CD4-positive, alpha-beta T cell treated with Interleukin-2 at 100 ng/mL for 4 hours (primary cell): Measurements from ENCODE around the gene PISD.
"Not testable (repeated sequence)": the region's sequence is repeated elsewhere in the genome, so short reads cannot be mapped to it uniquely, and the experiment has no call there.

ENCODE experiments used
- DNase-seq: peaks from one replicate; pipeline ENCODE4 v3.0.0-alpha.2; 2020; ENCODE audit warnings: low spot score

Gene PISD

GRCh38 chr22:31607696-31608095, 54.3 kb downstream of the PISD start:
- DNase-seq, result no peak

GRCh38 chr22:31605851-31606585, 56.0 kb downstream of the PISD start:
- no peak for DNase-seq

DNA sequence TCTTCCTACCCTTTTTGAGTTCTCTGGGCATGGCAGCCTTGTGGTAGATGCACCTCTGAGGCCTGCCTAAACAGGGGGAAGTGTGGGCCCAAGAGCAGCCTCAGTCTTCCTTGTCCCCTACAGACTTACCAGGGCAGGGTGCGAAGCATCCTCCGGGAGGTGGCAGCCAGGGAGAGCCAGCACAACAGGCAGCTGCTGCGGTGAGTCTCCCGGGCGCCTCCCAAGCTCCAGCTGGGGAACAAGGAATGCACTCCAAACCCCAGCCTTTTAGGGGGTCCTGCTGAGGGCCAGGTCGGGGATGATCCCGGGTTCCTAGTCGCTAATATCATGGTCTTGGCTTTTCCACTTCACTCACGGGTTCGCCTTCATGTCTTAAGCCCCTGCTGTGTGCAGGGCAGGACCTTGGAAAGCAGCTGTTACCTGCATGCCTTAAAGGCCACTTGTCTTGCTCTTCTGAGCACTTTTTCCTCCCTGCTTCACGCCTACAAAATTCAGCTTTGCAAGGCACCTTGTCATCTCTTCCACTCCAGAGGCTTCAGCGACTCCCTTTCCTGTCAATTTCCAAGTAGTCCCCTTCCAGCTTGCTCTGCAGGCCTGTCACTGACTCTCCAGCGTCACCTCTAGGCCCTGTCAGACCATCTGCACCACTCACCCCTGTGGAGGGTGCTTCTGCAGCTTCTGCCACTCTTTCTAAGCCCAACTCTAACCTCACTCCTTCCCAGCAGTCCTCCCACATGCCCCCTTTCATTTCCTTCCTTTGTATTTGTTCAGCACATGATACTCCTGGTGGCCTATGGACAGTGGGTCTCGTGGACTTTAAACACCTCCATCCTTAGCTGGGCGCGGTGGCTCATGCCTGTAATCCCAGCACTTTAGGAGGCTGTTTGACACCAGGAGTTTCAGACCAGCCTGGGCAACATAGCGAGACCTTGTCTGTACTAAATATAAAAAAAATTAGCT, 57.0 kb downstream of the PISD start:
- DNase-seq, result no peak

GRCh38 chr22:31604137-31604705, 57.8 kb downstream of the PISD start:
- no peak for DNase-seq

DNA sequence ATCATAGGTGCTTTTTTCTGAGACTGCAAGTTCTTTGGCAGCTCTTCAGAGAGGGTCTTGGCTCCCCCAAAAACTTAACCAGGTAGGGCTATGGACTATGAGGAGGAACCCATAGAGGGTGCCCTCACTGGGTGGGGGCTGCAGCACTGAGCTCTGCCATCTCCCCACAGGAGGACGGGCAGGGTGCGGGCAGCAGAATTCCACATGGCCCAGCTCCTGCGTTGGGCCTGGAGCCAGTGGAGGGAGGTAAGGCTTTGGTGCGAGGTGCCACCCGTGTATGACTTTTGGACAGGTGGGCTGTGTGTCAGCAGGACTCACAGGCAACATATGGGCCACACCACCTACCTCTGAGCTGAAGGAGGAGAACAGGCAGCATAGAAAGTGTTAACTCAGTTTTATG, 58.4 kb downstream of the PISD start:
- no peak for DNase-seq

GRCh38 chr22:31603081-31603525, 58.9 kb downstream of the PISD start:
- no peak for DNase-seq

DNA sequence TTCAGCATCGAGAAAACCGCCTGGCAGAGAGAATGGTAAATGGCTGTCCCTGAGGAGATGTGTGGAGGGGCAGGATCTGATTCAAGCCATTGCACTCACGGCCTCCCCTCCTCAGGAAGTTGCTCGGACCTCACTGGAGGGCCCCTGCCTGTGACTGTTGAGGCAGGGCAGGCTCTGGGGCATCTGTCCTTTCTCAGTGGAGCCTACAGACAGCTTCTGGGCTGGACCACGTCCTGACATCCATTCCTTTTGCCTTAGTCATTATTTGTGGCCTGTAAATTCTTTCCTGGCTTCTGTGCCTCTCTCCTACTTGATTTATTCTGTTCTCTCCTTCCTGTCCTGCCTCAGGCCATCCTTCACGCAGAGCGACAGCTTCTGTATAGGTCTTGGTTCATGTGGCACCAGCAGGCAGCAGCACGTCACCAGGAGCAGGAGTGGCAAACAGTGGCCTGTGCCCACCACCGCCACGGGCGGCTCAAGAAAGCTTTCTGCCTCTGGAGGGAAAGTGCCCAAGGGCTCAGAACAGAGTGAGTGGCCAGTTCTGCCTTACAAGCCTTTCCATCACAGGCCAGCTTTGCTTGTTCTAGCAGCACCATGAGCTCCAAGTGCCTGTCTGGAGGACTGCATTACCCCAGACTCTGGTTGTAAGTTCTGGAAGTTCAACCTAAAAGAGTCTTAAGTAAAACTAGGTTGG, 59.6 kb downstream of the PISD start:
- DNase-seq, result no peak

DNA sequence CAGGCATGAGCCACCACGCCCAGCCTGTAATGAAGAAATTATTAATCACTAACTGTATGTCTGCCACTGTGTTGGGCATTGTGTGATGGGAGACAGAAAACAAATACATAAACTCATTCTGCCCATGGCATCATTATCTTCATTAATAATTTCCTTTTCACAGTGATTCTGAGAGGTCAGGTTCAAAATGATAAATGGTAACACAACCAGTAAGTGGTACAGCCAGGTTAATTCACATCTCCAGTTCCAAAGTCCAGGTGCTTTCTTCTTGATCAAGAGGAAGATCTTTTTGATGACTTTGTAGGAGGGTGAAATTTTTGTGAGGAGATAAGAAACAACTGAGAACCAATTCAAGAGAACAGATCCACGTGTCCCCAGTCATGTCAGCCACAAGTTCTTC, 66.7 kb downstream of the PISD start:
- DNase-seq, result no peak

GRCh38 chr22:31590161-31590560, 71.9 kb downstream of the PISD start:
- DNase-seq, result not testable (repeated sequence)

DNA sequence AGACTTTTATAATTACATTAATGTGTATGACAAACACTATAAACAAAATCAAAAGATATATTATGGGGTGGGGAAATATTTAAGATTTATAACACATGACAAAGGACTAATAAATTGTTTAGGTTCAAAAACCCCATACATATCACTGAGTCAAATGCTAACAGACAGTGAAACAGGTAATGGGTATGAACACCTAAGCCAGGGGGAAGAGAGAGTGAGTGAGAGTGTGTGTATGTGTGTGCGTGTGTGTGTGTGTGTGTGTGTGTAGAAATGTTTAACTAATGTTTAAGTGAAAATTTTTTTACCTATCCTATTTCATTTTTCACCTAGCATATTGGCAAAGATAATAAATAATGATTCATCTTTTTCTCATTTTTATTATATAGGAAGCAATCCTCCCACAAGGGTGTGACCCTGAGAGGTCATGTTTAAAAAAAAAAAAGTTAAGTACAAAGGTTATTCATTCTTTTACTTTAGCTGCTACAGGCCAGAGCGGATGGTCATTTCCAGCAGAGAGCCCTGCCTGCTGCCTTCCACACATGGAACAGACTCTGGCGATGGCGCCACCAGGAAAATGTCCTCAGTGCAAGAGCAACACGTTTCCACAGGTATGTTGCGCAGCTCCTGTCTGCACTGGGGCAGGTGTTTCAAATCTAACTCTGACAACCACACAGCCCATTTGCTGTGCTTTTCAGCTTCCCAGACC, 72.9 kb downstream of the PISD start:
- DNase-seq, result no peak

DNA sequence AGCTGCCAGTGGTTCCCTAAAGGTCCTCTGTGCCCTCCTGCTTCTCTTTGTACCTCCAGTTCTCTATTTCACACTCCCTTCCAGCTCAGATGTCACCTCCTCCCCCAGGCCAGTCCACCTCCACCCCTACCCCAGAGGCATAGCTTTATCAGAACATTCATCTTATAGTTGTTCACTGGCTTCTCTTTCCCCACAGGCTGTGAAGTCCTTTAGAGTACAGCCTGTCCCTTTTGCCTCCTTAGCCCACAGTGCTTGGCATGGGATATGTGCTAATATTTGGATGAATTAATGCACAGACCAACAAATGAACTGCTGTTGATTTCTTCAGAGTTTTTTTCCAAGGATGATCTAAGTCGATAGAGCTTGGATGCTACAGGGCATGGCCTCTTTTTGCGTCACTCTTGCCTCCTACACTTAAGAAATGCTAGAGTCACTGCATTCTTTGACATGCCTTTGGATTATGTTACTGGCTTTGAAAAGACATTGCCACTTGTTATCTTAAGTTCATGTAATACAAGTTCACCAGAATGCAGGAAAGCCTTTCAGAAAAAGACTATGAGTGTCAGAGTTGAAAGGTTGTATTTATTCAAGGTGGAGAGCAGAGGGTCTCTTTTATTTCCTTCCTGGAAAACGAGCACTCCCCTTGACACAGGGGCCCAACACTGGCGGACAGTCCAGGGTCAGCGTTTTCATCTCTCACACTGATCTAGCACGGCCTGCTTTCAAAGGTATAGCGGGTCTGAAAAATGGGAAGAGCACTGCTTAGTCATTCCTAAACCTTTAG, 75.7 kb downstream of the PISD start:
- DNase-seq, result no peak

DNA sequence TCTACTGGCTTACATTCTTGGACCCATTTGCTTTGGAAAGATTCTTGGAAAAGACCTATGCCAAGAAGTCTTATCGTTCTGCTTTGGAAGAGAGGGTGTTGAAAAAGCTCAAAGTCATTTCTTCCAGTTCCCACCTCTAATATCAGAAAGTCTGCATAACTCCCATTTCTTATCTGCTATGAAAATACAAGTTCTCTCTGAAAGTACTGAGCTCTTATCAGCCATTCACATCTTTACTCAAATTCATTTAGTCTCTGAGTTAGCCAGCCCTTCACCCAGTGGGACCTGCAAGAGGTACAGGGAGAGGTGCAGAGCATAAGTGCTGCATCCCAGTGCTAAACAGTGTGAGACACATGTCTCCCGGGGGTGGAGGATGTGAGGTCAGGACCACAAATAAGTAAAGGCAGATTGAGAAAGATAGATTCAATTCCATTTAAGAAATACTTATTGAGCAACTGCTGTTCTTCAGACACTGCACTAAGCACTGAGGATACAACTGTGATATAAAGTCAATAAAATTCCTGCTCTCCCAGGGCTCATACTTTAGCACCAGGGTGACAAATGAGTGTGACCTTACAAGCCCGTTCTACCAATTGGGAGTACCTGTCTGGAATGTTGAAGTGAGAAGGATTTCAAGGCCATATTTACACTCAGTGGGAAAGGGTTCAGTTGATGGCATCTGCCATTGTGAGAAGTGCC, 76.7 kb downstream of the PISD start:
- DNase-seq, result peak; percentile 11

- DNase-seq, result peak; percentile 15
These were observed 77.2 kb downstream of the PISD start for GRCh38 chr22:31584804-31585160.

- DNase-seq, result no peak
These were observed 78.0 kb downstream of the PISD start for GRCh38 chr22:31583861-31584485.

- no peak for DNase-seq
These were observed 82.2 kb downstream of the PISD start for GRCh38 chr22:31579835-31580242.

DNA sequence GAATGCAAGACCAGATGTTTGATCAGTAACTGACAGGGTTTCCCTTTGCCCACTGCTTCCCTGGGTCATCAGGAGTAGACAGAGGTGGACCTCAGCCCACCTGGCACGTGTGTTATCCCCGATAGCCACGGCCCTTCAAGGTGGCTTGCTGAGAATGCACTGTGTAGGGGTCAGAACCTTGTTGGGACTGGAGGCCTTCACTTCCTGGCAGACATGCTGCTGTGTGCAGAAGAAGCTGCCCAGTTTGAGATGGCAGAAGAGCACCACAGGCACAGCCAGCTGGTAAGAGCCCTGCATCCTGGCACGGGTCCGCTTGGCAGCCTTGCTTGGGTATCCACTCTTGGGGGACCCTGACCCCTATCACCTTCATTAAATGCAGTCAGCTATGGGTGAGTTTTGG, 83.8 kb downstream of the PISD start:
- DNase-seq, result no peak

DNA sequence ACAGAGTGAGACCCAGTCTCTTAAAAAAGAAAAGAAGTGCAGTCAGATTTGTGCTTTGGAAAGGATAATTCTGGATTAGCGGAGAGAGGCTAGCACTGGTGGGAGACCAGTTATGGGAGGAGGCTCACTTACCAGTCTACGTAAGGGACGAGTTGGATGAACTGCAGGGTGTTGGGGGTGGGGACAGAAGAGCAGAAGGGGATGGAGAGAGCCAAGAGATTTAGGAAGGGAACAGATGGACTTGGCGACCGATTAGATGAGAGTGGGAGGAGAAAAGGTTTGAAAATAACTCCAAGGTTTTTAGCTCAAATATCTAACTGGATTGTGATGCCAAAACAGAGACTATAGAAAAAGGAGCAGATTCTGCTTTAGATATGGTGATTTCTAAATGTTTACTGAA, 84.3 kb downstream of the PISD start:
- no peak for DNase-seq

- DNase-seq, result no peak
These were observed 86.8 kb downstream of the PISD start for GRCh38 chr22:31575190-31575589.

DNA sequence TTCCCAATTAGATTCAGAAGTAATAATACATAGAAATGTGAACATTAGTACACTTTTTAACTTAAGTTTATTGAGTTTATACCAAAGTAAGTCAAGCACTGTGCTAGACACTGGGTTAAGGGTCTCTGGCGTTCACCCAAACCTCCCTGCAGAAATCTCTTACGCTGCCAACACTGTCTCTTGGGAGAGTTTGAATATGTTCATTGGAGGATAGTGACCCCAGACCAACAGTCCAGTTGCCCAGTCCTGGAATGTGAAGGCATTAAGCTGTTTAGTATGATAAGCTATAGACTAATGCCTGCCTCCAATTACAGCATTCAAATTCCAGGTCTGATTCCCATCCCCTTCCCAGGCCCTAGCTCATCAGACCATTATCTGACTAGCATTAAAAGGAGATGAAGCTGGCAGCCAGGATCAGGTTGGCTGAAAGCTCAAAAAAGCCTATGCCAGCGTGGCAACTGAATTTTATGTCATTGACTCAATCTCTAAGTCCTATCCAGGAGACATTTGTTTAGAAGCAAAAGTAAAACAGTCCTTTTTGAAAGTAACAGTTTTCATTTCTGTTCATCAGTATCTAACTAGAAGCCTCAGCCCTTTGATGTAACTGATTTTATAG, 87.9 kb downstream of the PISD start:
- DNase-seq, result no peak
